ENCODE data around the gene ANKRD53. TPM values are rescaled to one million over a fixed set of nuclear protein-coding genes. Genes with fewer than 3 reads are reported as not detected.

The ANKRD53 gene
- polyA plus RNA-seq, 1 of the 3 experiments (the other 2 are of a cell fraction) = 0.58 TPM

DNA sequence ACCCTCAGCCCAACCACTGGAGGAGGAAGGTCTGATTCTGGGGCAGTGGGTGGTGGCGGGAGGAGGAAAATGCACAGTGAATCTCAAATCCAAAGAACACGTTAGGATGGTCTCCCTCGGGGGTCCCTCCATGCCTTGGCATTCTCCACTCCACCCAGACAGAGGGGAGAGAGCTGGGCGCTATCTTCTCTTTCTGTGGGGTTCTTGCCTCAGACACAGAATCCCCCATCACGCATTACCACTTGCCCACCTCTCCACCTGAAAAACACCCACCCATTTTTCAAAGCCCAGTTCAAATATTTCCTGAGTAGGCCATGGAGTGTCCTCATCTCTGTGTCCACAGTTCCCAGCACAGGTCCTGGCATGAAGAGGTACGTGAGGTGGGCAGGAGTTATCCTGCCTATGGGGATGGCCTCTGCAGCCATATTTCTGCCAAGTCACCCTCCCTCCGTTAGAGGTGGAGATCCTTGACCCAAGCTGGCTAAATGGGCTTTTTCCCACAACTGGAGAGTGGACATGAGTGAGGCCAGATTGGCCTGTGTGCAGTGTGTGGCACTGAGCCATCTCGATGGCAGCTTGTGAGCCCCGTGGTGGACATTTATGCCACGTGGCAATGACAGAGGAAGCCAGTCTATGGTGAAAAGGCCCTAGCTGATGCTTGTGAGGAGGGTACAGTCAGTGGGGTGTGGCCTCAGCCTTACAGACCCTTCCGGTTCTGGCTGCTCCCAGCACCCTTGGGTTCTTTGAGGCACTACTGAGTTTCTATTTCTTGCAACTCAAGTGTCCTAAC lies 25.7 kb downstream of the ANKRD53 start:
- no peaks in the 10 kb centered on the region for H3K36me3 ChIP-seq (replicated peaks in 1 of 2; ENCODE audit: control insufficient read depth in 1 of 2, insufficient read depth in 2 of 2, low read length in 1 of 2)
- POLR2A ChIA-PET = no interaction called here
- DNase-seq = no peak

More for the DNA sequence above, 25.7 kb downstream of the ANKRD53 start:
- Histone ChIP-seq H3K27me3 (ENCODE audit: insufficient read depth) (no peaks in the 10 kb centered on the region; the same call in 1 of the 2 replicates), H3K4me3 (ENCODE audit: low read depth in 2 of 2, low read length in 1 of 2) (no peak overlapping the region), H3K9ac (no peak overlapping the region), H4K20me1 (ENCODE audit: insufficient read depth) (no peaks in the 10 kb centered on the region), H2AFZ (ENCODE audit: low read depth) (no peak overlapping the region), H3K27ac (ENCODE audit: low read depth in 2 of 2, low read length in 1 of 2) (no peak overlapping the region), H3K79me2 (ENCODE audit: insufficient read depth) (no peaks in the 10 kb centered on the region), H3K4me1 (ENCODE audit: control insufficient read depth in 1 of 2, insufficient read depth in 2 of 2, low read depth in 1 of 2, low read length in 1 of 2) (peaks cover 0 to 3% of the 10 kb centered on the region in 2 experiments; a peak in 1 of 4 replicates), H3K9me3 (no peaks in the 10 kb centered on the region), H3K9me2 (no peaks in the 10 kb centered on the region), H3F3A (replicated peaks; ENCODE audit: insufficient read depth) (no peaks in the 10 kb centered on the region), H3K4me2 (no peak overlapping the region)
- TF ChIP-seq RXRA (IDR thresholded peaks at IDR 0.05; ENCODE audit: borderline replicate concordance, low read depth) (no peak), GABPA (IDR thresholded peaks at IDR 0.05; ENCODE audit: low read depth) (no peak), TEAD4 (IDR thresholded peaks at IDR 0.05; ENCODE audit: borderline replicate concordance, insufficient read depth) (no peak), EZH2phosphoT487 (IDR thresholded peaks at IDR 0.05; ENCODE audit: borderline replicate concordance, low read depth) (no peak), SIN3A (IDR thresholded peaks at IDR 0.05; ENCODE audit: borderline replicate concordance, low read depth, low read length) (no peak), TCF12 (IDR thresholded peaks at IDR 0.05) (no peak), RCOR1 (IDR thresholded peaks at IDR 0.05; ENCODE audit: low read length) (no peak), CHD2 (IDR thresholded peaks at IDR 0.05; ENCODE audit: low read length, partially characterized antibody) (no peak), ELF1 (IDR thresholded peaks at IDR 0.05) (no peak), SMC3 (IDR thresholded peaks at IDR 0.05; ENCODE audit: low read depth, low read length) (no peak)
- TF ChIP-seq, protein P1, sequence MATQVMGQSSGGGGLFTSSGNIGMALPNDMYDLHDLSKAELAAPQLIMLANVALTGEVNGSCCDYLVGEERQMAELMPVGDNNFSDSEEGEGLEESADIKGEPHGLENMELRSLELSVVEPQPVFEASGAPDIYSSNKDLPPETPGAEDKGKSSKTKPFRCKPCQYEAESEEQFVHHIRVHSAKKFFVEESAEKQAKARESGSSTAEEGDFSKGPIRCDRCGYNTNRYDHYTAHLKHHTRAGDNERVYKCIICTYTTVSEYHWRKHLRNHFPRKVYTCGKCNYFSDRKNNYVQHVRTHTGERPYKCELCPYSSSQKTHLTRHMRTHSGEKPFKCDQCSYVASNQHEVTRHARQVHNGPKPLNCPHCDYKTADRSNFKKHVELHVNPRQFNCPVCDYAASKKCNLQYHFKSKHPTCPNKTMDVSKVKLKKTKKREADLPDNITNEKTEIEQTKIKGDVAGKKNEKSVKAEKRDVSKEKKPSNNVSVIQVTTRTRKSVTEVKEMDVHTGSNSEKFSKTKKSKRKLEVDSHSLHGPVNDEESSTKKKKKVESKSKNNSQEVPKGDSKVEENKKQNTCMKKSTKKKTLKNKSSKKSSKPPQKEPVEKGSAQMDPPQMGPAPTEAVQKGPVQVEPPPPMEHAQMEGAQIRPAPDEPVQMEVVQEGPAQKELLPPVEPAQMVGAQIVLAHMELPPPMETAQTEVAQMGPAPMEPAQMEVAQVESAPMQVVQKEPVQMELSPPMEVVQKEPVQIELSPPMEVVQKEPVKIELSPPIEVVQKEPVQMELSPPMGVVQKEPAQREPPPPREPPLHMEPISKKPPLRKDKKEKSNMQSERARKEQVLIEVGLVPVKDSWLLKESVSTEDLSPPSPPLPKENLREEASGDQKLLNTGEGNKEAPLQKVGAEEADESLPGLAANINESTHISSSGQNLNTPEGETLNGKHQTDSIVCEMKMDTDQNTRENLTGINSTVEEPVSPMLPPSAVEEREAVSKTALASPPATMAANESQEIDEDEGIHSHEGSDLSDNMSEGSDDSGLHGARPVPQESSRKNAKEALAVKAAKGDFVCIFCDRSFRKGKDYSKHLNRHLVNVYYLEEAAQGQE (IDR thresholded peaks at IDR 0.05; ENCODE audit: low read depth, low read length) = no peak
- TF ChIP-seq, protein P2, sequence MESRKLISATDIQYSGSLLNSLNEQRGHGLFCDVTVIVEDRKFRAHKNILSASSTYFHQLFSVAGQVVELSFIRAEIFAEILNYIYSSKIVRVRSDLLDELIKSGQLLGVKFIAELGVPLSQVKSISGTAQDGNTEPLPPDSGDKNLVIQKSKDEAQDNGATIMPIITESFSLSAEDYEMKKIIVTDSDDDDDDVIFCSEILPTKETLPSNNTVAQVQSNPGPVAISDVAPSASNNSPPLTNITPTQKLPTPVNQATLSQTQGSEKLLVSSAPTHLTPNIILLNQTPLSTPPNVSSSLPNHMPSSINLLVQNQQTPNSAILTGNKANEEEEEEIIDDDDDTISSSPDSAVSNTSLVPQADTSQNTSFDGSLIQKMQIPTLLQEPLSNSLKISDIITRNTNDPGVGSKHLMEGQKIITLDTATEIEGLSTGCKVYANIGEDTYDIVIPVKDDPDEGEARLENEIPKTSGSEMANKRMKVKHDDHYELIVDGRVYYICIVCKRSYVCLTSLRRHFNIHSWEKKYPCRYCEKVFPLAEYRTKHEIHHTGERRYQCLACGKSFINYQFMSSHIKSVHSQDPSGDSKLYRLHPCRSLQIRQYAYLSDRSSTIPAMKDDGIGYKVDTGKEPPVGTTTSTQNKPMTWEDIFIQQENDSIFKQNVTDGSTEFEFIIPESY (IDR thresholded peaks at IDR 0.05; ENCODE audit: borderline replicate concordance, low read depth) = no peak
- CTCF ChIA-PET = interaction anchor here (2.1 kb wide), 1 partner anchor 20 kb away, joined by 4 read pairs; no protein-coding TSS in a partner anchor
- WGBS (ENCODE audit: low lambda C conversion rate) = 46% methylated on average over 7 of the region's 11 CpGs
